Fibroblast of pulmonary artery (primary cell): Measurements from ENCODE around the gene VAV2.
A peak's percentile ranks its signal among the peaks of the same experiment; 100 is the strongest.

ENCODE experiments used
- DNase-seq: peaks from one replicate; pipeline ENCODE4 v3.0.0-alpha.2; 2010; ENCODE audit warnings: low read depth
- H3K4me3 ChIP-seq: replicated peaks from 2 replicates; pipeline ENCODE4 v1.5.1; 2011; ENCODE audit warnings: low read depth, mild to moderate bottlenecking, control low read depth, low read length, moderate library complexity
- TF ChIP-seq, protein P1 (sequence below): IDR thresholded peaks from 2 replicates; pipeline ENCODE4 v1.5.1; 2011; ENCODE audit warnings: mild to moderate bottlenecking, control low read depth, low read length, inconsistent platforms; ENCODE audit errors: missing control alignments

VAV2 gene

DNA sequence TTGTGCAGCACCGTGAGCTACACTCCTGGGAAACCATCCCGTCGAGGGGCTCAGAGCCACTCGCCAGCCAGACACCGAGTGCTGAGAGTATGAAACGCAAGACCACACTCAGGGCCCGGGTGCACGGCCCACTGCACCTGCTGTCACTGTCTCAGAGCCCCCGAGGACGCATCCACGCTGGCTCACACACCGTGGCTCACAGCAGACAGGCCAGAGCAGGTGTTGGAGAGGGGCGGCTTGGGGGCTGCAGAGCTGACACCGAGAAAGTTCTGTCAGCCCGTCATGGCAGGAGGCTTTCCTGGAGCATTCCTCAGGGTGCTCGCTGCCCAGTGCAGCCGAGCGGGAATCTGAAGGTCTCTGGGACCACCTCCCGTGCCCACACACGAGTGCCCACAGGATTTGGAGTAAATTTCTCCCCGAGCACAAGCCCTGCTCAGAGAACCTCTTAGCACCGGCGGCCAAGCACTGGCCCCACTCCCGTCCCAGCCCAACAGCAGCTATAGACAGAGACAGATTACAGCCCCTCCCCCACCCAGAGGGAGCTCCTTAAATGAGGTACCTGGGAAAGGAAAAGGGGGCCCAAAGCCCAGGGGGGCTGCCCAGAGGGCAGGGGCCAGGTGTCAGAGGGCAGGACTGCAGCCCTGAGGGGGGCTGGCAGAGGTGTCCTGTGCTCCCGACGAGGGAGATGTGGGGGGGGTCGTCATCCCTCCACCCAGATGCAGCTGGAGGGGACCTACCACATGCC is 197.9 kb downstream of the VAV2 start:
- no peak for DNase-seq
- H3K4me3 ChIP-seq = no peak overlapping the region
- TF ChIP-seq, protein P1, sequence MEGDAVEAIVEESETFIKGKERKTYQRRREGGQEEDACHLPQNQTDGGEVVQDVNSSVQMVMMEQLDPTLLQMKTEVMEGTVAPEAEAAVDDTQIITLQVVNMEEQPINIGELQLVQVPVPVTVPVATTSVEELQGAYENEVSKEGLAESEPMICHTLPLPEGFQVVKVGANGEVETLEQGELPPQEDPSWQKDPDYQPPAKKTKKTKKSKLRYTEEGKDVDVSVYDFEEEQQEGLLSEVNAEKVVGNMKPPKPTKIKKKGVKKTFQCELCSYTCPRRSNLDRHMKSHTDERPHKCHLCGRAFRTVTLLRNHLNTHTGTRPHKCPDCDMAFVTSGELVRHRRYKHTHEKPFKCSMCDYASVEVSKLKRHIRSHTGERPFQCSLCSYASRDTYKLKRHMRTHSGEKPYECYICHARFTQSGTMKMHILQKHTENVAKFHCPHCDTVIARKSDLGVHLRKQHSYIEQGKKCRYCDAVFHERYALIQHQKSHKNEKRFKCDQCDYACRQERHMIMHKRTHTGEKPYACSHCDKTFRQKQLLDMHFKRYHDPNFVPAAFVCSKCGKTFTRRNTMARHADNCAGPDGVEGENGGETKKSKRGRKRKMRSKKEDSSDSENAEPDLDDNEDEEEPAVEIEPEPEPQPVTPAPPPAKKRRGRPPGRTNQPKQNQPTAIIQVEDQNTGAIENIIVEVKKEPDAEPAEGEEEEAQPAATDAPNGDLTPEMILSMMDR = no peak

DNA sequence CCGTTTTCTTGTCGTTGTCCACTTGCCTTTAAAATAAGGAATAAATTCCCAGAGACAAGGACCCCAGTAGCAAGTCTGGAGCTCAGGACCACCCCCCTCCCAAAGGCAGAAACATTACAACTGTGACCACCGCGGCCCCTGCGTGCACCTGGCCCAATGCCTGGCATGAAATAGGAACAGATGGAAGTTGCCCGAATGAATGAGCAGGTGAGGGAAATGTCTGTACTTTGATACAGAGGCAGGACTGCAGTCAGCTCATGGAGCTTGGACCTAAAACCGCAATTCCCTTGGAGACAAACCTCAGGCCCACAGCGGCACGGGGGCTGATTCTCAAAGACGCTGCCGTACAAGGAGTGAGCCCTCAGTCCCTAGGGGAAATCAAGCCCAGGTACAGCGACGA is 198.7 kb downstream of the VAV2 start:
- no peak overlapping the region for H3K4me3 ChIP-seq
- TF ChIP-seq, protein P1 = no peak

DNA sequence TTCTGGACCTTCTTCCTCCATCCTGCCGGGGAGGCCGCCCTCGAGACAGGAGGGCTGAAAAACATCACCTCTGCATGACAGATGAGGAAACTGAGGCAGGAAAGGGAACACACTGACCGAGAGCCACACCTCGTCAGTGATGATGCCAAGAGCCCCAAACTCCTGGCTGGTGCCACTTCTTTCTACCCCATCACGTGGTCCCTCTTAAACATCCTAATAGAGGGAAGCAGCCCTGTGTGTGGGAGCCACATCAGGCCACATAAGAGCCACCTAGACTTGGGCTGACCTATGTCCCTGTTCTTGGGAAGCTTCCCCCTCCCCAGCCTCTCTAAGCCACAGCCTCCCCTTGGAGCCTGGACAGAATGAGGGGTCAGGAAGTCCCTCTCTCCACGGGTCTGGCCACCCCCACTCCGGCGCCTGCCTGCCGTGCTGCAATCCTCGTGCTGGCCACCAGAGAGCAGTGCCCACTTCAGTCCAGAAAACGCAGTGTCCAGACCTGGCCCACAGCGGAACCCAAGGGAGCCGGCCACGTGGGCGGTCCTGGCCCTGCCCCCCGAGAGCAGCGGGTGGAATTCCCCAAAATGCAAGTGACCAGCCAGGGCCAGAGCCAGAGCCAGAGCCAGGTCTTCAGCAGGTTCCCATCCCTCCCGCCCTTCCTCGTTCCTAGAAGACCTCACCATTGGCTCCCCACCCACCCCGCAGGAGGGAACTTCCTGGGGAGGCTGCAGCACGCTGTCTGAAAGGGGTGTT is 199.2 kb downstream of the VAV2 start:
- TF ChIP-seq, protein P1 = peak; percentile 87
- DNase-seq = peak; percentile 74
- H3K4me3 ChIP-seq = no peak overlapping the region

More for the DNA sequence above, 198.7 kb downstream of the VAV2 start:
- no peak for DNase-seq

DNA sequence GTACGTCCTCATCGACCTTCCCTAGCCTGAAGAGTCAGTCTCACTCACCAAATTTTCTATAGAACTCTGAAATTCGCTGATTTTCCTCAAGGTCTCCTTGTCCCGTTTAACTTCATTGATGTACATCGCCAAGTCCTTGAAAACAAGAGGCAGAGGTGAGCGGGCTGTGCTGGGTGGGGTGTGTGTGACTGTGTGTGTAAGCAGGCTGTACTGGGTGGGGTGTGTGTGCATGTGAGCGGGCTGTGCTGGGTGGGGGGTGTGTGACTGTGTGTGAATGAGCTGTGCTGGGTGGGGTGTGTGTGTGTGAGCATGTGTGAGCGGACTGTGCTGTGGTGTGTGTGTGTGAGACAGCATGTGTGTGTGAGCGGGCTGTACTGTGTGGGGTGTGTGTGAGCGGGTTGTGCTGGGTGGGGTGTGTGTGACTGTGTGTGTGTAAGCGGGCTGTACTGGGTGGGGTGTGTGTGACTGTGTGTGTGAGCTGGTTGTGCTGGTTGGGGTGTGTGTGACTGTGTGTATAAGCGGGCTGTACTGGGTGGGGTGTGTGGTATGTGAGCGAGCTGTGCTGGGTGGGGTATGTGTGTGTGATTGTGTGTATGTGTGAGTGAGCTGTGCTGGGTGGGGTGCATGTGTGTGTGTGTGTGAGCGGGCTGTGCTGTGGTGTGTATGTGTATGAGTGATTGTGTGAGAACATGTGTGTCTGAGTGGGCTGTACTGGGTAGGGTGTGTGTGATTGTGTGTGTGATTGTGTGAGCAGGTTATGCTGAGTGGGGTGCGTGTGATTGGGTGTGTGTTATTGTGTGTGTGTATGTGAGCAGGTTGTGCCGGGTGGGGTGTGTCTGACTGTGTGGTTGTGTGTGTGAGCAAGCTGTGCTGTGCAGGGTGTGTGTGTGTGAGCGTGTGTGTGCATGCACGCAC is 200.1 kb downstream of the VAV2 start:
- TF ChIP-seq, protein P1 = no peak
- DNase-seq = no peak

DNA sequence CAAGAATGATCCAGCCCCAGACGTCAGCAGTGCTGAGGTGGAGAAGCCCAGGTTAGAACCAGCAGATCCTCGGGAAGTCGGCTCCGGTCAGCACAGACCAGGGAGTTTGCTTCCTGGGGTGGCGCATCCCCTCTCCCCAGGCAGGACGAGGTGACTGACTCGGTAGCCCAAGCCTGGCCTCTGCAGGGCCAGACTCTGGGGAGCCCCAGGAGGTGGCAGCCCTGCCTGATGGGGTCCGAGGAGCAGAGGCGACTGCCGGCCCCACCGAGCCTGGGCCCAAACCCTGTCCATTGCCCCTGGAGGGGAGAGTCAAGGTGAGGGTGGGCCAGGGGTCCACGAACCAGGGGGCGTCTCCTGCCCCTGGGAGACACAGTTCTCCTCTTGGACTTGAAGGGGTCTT is 201.1 kb downstream of the VAV2 start:
- no peak overlapping the region for H3K4me3 ChIP-seq
- TF ChIP-seq, protein P1 = no peak
- DNase-seq = no peak

More for the DNA sequence above, 200.1 kb downstream of the VAV2 start:
- H3K4me3 ChIP-seq = no peak overlapping the region

DNA sequence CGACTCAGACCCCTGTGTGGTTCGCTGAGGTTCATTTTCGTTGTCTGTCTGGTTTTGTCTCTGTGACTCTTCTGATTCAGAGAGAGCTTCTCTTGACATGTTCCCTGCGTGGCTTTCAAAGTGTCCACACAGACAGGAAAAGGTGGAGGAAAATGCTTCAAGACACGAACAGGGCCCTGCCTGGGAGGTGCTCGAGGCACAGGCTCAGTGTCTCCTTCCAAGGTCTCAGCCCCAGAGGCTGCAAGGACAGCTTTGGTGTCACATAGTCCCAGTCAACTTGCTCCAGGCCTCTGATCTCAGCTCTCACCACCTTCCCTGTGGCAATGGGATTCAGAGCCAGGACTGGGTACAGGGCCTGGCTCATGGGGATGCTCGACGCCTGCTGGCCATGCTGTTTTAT is 202.3 kb downstream of the VAV2 start:
- H3K4me3 ChIP-seq = no peak overlapping the region
- DNase-seq = no peak
- TF ChIP-seq, protein P1 = no peak
